HL-60/S4 treated with phorbol 12-myristate 13-acetate at 8.2 ng/mL for 4 days and 3 days (cell line): Measurements from ENCODE around the gene SART3.

Source experiments
- in situ Hi-C: fragments of 300-500 bp; cut with MboI; formaldehyde crosslinking; loops from 2 replicates; pipeline ENCODE4 v1.15.0; 2022; ENCODE audit warnings: low sequenced_read_pairs

SART3 gene, protein sequence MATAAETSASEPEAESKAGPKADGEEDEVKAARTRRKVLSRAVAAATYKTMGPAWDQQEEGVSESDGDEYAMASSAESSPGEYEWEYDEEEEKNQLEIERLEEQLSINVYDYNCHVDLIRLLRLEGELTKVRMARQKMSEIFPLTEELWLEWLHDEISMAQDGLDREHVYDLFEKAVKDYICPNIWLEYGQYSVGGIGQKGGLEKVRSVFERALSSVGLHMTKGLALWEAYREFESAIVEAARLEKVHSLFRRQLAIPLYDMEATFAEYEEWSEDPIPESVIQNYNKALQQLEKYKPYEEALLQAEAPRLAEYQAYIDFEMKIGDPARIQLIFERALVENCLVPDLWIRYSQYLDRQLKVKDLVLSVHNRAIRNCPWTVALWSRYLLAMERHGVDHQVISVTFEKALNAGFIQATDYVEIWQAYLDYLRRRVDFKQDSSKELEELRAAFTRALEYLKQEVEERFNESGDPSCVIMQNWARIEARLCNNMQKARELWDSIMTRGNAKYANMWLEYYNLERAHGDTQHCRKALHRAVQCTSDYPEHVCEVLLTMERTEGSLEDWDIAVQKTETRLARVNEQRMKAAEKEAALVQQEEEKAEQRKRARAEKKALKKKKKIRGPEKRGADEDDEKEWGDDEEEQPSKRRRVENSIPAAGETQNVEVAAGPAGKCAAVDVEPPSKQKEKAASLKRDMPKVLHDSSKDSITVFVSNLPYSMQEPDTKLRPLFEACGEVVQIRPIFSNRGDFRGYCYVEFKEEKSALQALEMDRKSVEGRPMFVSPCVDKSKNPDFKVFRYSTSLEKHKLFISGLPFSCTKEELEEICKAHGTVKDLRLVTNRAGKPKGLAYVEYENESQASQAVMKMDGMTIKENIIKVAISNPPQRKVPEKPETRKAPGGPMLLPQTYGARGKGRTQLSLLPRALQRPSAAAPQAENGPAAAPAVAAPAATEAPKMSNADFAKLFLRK

DNA sequence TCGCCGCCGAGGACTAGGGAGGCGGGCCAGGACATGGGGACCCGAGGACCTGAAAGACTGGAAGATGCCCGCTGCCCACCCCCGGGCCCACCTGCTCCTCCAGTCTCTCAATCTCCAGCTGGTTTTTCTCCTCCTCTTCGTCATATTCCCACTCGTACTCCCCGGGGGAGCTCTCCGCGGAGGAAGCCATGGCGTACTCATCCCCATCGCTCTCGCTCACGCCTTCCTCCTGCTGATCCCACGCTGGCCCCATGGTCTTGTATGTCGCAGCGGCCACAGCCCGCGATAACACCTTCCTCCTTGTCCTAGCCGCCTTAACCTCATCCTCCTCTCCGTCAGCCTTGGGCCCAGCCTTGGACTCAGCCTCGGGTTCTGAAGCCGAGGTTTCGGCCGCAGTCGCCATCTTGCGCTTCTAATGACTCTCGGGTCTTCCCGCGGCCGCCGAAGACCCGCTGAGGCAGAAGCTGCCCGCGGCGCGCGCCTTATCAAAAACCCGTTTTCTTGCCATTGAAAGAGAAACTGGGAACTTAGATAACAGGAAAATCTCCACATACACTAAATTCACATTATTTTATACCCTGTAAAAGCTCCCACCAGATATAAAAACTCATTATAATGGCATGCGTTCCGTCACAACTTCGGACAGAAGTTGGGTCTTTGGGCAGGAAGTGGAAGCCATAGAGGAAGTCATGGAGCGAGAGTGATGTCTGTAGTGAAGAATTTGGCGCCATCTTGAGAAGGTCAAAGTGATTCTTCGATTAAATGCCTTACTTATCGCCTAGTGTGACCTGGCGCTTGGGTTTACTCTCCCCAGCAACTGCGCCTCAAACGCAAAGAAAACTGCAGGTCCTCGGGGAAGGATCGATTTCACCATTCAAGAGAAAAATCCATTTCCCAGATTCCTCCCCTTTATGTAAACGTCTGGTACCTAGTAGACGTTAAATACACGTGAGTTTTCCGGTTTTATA, at the start of gene SART3:
TSS of gene SART3 (minus strand) at position 422 of the 968 bp plus-strand sequence. CDS start at position 403, 19 bp downstream.
- in situ Hi-C loops = loop anchor here (25.0 kb wide), 1 partner anchor 526 kb away; the partner anchor contains the start of genes ALKBH2 and UNG

DNA sequence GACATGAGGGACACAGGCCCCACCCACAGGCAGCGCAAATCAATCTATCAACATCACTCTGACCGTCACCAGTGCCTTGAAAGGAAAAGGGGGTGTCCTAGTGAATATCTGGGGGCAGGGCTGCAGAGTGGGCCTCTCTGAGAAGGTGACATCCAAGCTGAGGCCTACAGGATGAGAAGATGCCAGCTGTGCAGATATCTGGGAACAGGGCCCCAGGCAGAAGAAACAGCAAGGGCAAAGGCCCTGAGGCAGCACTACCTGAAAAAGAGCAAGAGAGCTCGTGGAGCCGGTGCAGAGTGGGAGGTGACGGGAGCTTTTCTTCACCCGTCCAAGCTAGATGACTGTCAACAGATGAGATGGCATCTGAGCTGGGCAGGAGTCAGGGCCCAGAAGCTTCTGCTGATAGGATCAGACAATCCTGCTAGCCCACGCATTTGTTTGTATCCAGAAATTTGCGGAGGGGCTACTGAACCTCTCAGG, 49.4 kb upstream of the SART3 start:
- in situ Hi-C loops = no loop called here

DNA sequence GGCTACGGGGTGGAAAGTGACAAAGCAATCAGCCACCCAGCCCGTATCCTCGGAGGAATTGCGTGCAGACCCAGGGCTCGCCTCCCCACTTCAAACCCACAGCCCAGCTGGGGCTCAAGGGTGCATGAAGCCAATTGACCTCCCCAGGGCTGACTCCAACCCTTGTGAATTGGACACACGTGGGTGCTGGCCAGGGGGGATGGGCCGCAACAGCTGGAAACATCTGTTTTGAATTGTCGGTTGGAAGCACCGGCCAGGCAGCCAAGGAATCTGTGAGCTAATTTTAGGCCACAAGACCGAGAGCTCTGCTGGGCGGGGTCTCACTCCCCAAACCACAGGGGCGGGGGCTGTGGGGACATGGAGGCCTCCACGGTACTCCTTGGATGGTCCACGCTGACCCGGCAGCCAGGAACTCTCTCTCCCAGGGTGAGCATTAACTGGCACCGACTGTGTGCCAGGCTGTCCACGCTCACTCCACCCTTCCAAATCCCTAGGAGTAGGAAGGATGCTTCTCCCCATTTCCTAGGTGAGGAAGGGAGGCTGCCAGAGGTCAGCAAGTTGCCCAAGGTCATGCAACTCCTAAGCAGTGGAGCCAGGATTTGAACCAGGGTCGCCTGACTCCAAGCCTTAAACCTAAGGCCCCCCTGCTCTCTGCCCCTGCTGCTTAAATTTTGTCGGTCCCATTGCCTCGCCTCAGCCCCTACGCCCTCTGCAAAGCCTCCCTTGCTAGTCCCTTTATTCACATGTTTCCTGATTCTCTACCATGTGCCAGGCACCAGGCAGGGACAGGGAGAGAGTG, 48.8 kb upstream of the SART3 start:
- in situ Hi-C loops = no loop called here

DNA sequence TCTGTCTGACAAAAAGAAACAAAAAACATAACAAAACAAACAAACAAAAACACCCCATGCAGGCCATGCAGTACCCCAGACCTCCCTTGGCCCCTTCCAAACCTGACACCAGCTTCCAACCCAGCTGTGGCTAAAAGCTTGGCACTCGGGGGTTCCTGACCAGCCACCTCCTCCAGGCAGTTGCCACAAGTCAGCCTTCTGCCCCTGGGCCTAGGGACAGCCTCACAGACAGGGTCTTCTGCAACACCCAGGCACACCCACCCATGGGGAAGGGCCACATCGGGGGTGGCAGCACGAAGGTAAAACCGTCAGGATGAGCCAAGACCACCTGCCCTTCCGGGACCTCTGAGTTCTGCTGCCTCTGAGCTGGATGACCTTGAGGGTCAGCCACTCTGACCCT, 47.6 kb upstream of the SART3 start:
- in situ Hi-C loops = no loop called here

DNA sequence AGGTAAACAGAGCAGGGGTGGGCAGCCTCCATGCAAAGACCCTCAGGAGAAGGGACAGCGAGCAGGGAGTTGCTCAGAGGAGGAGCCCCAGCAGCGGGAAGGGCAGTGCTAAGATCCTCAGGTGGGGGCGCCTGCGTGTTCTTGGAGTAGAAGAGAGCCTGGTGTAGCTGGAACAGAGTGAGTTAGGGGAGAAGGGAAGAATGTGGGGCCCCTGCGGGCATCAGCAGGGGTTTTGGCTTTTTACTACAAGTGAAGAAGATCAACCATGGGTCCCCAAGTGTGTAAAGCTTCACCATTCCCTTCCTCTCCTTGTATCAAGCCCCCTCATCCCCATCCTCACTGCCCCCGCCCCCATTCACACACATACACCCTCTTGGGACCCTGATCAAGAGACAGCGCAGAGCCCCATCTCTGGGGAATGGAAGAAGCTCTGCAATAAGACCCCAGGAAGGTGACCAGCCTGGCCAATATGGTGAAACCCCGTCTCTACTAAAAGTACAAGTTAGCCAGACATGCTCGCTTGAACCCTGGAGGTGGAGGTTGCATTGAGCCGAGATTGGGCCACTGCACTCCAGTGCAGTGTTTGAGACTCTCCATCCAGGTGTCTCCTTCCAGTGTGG, 47.1 kb upstream of the SART3 start:
- in situ Hi-C loops = no loop called here

DNA sequence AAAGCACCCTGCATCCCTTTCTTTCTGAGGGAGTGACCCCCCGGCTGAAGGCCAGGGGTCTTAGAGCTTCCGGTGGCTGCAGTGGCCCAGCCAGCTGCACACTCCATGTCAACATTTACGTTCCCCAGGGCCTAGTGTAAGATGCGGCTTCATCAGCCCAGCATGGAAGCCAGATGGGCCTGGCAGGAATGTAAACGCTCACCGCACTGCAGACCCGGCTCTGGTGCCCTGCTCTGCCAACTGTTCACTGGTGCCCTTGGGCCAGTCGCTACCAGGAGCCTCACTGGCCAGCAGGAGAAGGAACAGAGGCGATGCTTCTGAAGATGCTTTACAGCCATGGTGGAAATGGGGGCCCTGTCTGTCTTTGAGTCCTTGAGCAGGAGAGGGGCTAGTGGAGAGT, 45.5 kb upstream of the SART3 start:
- in situ Hi-C loops = no loop called here

DNA sequence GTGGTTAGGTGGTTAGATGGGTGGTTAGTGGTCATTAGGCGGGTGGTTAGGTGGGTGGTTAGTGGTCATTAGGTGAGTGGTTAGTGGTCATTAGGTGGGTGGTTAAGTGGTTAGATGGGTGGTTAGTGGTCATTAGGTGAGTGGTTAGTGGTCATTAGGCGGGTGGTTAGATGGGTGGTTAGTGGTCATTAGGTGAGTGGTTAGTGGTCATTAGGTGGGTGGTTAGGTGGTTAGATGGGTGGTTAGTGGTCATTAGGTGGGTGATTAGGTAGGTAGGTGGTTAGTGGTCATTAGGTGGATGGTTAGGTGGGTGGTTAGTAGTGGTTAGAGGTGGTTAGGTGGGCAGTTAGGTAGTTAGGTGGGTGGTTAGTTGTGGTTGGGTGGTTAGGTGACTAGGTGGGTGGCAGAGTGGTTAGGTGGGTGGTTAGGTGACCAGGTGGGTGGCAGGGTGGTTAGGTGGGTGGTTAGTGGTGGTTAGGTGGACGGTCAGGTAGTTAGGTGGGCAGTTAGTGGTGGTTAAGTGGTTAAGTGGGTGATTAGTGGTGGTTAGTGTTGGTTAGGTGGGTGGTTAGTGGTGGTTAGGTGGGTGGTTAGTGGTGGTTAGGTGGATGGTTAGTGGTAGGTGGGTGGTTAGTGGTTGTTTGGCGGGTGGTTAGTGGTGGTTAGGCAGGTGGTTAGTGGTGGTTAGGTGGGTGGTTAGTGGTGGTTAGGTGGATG, 44.9 kb upstream of the SART3 start:
- in situ Hi-C loops = no loop called here

DNA sequence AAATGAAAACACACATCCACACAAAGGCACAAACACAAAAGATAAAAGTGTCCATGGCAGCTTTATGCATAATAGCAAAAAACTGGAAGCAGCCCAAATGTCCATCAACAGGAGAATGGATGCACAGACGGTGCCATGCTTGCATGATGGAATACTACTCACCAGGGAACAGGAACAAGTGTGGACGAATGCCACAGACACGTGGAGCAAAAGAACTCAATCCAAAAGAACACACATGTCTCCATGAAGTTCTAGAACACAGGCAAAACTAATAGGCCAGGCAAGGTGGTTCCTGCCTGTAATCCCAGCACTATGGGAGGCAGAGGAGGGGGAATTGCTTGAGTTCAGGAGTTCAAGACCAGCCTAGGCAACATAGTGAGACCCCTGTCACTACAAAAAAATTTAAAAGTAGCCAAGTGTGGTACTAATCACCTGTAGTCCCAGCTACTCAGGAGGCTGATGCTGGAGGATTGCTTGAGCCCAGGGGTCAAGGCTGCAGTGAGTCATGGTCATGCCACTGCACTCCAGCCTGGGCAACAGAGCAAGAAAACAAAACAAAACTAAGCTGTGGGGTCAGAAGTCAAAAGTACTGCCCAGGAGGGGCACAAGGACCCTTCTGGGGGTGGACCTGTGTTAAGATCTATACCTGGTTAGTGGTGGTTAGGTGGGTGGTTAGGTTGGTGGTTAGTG, 44.2 kb upstream of the SART3 start:
- in situ Hi-C loops = no loop called here

DNA sequence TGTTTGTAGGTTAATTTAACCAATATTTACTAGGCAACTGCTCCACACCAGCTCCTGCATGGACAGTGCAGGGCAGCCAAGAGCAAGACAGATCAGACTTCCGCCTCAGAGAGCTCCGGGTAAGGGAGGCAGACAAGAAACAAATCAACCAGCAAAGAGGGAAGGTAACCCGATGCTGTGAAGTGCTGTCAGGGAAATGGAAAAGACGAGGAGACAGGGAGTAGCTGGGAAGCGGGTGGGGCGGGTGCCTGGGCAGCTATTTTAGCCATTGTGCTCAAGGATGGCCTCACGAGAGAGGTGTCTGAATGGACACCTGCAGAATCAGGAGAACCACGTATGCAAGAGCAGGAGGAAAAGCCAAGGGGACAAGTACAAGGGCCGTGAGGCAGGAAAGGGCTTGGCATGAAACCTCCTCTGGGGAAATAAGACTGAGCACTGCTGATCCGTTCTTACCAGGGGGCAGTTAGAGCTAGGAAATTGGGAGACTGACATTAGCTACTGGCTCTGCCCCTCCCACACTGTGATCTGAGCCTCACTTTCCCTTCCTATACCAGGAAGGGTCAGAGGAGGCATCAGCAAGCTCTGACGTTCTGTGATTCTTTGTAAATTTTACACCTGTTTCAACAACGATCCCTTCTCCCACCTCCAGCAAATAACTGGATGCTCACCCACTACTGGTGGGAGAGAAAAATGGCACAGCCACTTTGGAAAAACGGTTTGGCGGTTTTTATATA, 43.4 kb upstream of the SART3 start:
- in situ Hi-C loops = no loop called here

DNA sequence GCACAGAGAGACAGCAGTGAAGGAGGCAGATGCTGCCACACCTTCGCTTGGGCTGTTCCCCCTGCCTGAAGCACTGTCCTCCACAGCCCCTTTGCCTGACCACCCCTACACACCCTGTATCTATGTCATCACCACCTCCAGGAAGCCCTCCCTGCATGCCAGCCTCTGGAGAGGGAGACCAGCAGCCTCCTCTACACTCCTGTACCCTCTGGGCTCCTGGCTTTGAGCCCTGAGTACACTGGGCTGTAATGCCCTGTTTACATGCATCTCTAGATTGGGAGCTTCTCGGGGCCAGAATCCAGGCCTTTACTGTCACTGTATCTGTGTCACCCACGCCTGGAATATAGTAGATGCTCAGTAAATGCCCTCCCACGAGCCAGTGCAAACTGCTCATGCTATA, 42.8 kb upstream of the SART3 start:
- in situ Hi-C loops = no loop called here

DNA sequence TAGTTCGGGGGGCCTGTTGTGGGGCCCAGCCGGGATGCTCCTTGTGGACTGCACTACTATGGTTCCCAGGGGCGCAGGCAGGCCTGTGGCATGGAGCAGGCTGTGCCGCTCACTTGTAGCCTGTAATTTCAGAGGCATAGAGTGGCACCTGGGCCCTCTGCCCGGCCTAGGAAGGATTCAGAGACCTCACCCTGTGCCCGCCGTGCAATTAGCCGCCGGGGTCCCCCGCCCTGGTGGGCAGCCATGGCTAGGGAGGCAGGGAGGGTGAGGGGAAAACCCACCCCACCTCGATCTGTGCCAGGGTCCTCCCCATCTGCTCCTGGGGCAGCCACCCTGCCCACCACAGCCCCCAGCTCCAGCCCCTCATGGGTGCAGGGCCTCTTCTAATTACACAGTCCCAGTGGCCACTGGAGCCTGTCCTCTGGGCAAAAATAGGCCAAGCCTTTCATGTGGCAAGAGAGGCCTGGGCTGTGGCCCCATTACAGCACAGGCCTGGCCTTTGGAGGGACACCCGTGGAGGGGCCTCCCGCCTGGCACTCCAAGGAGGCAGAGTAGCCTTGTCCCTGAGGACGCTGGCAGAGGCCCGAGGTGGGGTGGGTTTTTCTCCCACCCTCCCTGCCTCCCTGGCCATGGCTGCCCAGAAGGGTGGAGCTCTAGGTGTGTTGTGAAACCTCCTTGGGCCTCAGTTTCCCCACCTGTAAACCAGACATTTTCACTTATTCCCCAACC, 42.2 kb upstream of the SART3 start:
- in situ Hi-C loops = no loop called here

DNA sequence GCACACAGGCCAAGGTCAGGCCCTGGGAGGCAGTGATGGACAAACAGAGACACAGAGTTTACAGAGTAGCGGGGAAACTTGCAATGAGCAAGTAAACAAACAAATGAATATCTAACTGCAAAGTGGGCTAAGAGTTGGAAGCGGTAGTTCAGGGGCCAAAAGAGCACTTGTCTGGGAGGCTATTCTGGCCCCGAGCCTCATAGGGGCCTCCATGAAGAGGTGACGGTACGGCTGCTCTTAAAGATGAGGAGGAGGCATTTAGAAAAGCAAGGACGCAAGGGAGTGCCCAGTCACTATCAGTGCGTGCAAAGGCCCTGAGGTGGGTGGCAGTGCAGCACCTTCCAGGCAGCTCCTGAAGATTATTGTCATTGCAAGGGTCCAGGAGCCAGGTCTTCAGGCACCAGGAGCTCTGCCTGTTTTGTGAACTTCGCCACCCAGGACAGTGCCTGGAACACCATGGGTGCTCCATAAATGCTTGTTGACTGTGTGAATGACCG, 41.3 kb upstream of the SART3 start:
- in situ Hi-C loops = no loop called here

DNA sequence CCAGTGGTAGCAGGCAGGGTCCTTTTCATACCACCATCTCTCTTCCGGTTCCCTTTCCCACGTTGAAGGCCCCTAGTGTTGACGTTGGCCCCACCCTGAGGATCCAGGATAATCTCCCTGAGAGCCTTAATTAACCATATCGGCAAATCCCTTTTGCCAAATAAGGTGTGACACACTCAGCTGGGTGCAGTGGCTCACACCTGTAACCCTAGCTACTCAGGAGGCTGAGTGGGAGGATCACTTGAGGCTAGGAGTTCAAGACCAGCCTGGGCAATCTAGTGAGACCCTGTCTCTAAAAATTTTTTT, 39.7 kb upstream of the SART3 start:
- in situ Hi-C loops = no loop called here

DNA sequence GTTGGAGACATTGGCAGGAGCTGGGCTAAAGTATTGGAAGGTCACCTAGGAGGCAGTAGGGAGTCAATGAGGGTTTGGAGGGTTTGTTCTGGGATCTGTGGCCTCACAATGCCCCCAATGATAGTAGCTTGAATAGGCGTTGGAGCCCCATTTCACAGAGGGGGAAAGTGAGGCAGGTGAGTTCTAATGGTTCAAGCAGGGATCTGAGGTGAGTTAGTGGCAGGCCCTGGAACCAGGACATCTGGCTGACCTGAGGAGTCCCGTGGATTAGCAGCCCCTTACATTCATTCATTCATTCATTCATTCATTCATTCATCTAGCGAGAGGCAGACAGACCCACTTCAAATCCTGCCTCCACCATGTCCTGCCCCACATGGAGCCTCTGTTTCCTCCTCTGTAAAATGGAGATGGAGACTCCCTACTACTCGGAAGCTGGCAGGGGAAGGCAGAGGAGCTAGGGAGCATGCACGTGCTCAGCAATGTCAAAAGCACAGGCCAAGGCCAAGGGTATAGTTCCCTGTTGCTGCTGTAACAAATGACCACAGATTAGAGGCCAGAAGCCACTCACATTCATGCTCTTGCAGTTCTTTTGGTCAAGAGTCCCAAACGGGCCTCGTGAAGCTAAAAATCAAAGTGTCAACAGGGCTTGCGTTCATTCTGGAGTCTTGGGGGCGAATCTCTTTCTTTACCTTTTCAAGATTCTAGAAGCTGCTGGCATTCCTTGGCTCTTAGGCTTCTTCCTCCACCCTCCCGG, 39.2 kb upstream of the SART3 start:
- in situ Hi-C loops = no loop called here

DNA sequence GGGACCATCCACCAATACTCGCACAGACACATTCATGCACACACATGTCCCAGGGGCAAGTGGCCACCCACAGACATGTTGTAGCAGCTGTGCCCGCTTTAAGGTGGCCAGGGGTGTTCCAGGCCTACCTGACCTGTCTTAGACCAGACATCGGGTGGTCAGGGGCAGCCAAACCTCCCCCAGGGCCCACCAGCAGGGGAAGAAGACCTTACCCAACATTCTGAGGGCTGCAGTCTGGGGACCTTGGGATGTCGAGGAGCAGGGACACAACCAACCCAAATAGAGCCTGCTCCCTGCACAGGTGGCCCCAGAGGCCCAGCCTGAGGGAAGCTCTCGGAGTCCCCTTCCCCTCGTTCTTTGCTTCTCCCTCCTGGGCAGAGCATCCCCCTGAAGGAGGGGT, 38.6 kb upstream of the SART3 start:
- in situ Hi-C loops = no loop called here
